ENCODE measurements around the gene APELA.

- TF ChIP-seq CTCF (IDR thresholded peaks at IDR 0.05) (no peak), POLR2A (IDR thresholded peaks at IDR 0.05) (no peak), EP300 (IDR thresholded peaks at IDR 0.05) (no peak), POLR2AphosphoS5 (IDR thresholded peaks at IDR 0.05) (no peak)
Observed at GRCh38 chr4:164856396-164856795, 20.6 kb upstream of the APELA start.

All from upper lobe of left lung (tissue), 4 donors.